Colonic mucosa (tissue), 4 donors: ENCODE results near the gene ALPK3. TPM values are rescaled to one million over a fixed set of nuclear protein-coding genes. Genes with fewer than 3 reads are reported as not detected.

Source experiments
- DNase-seq: peaks from one replicate; pipeline ENCODE4 v3.0.0-alpha.2; 2020
- H3K27ac ChIP-seq: fragments of 200-600 bp; one replicate; pipeline ENCODE4 v1.8.0; 2021
- H3K27me3 ChIP-seq: fragments of 200-600 bp; one replicate; pipeline ENCODE4 v1.8.0; 2021
- H3K36me3 ChIP-seq: fragments of 200-600 bp; one replicate; pipeline ENCODE4 v1.8.0; 2021
- H3K4me1 ChIP-seq: fragments of 200-600 bp; one replicate; pipeline ENCODE4 v1.8.0; 2021; ENCODE audit warnings: mild to moderate bottlenecking
- H3K4me3 ChIP-seq: fragments of 200-600 bp; one replicate; pipeline ENCODE4 v1.8.0; 2021
- H3K9ac ChIP-seq, 2 donors: one replicate each; pipeline ENCODE4 v1.7.0; 2013; ENCODE audit warnings: control low read depth in 2 of 2, low read depth in 2 of 2, low read length in 2 of 2
- H3K9me3 ChIP-seq: fragments of 200-600 bp; one replicate; pipeline ENCODE4 v1.8.0; 2021
- intact Hi-C: fragments of 100-400 bp; cut with DNase I; formaldehyde crosslinking; loops from one replicate; pipeline ENCODE4 v1.14.1; 2022
- total RNA-seq, 2 donors: library from RNA; stranded (reverse); fragmentation: NEBNext Ultra II Directional in 1 of 2; extraction: Animal tissue kit (Norgen Biotek cat#: 25700) in 1 of 2; gene quantifications; one replicate each; pipeline ENCODE4 v1.2.1, GENCODE V29; 2021
- TF ChIP-seq, protein P1 (sequence below): fragments of 200-600 bp; IDR thresholded peaks from one replicate; pipeline ENCODE4 v1.8.0; 2022; ENCODE audit warnings: antibody characterized with exemption, mild to moderate bottlenecking
- donor health status: healthy.
- donor health status: DM: no; HTN: no; CAD: no.
- donor health status: DM: no; HTN: no; CAD: no.

The ALPK3 gene
- total RNA-seq, 2 donors from 2014 or later: 0.74 to 2.4 TPM

GRCh38 chr15:84793431-84794161 lies 23.6 kb upstream of the ALPK3 start:
- Histone ChIP-seq H3K27ac (no peak overlapping the region), H3K9ac (no peak overlapping the region), H3K9me3 (no peaks in the 10 kb centered on the region), H3K36me3 (peaks cover 12% of the 10 kb centered on the region), H3K4me1 (no peaks in the 10 kb centered on the region), H3K4me3 (no peak overlapping the region), H3K27me3 (no peaks in the 10 kb centered on the region)
- no peak for DNase-seq
- intact Hi-C loops: no loop called here
- TF ChIP-seq, protein P1, sequence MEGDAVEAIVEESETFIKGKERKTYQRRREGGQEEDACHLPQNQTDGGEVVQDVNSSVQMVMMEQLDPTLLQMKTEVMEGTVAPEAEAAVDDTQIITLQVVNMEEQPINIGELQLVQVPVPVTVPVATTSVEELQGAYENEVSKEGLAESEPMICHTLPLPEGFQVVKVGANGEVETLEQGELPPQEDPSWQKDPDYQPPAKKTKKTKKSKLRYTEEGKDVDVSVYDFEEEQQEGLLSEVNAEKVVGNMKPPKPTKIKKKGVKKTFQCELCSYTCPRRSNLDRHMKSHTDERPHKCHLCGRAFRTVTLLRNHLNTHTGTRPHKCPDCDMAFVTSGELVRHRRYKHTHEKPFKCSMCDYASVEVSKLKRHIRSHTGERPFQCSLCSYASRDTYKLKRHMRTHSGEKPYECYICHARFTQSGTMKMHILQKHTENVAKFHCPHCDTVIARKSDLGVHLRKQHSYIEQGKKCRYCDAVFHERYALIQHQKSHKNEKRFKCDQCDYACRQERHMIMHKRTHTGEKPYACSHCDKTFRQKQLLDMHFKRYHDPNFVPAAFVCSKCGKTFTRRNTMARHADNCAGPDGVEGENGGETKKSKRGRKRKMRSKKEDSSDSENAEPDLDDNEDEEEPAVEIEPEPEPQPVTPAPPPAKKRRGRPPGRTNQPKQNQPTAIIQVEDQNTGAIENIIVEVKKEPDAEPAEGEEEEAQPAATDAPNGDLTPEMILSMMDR: no peak

GRCh38 chr15:84794162-84794547 lies 23.0 kb upstream of the ALPK3 start:
- Histone ChIP-seq H3K4me3 (no peak overlapping the region), H3K4me1 (no peaks in the 10 kb centered on the region), H3K27me3 (no peaks in the 10 kb centered on the region), H3K9me3 (no peaks in the 10 kb centered on the region), H3K36me3 (peaks cover 16% of the 10 kb centered on the region), H3K9ac (no peak overlapping the region), H3K27ac (no peak overlapping the region)
- intact Hi-C loops: no loop called here
- DNase-seq: no peak
- TF ChIP-seq, protein P1: no peak

- TF ChIP-seq, protein P1: no peak
- no peaks in the 10 kb centered on the region for H3K4me1 ChIP-seq
- DNase-seq: no peak
- intact Hi-C loops: no loop called here
- no peak overlapping the region for H3K9ac ChIP-seq
- peaks cover 26% of the 10 kb centered on the region for H3K36me3 ChIP-seq
- H3K4me3 ChIP-seq: no peak overlapping the region
- H3K27ac ChIP-seq: no peak overlapping the region
- H3K9me3 ChIP-seq: no peaks in the 10 kb centered on the region
- no peaks in the 10 kb centered on the region for H3K27me3 ChIP-seq
Observed at GRCh38 chr15:84795186-84795585, 22.0 kb upstream of the ALPK3 start.

- Histone ChIP-seq H3K4me1 (no peaks in the 10 kb centered on the region), H3K27me3 (no peaks in the 10 kb centered on the region), H3K9me3 (no peaks in the 10 kb centered on the region), H3K36me3 (peaks cover 27% of the 10 kb centered on the region), H3K9ac (no peak overlapping the region), H3K27ac (no peak overlapping the region), H3K4me3 (no peak overlapping the region)
- intact Hi-C loops: no loop called here
- DNase-seq: no peak
- TF ChIP-seq, protein P1: no peak
Observed at GRCh38 chr15:84797212-84797611, 19.9 kb upstream of the ALPK3 start.

GRCh38 chr15:84797801-84798200 lies 19.4 kb upstream of the ALPK3 start:
- no peaks in the 10 kb centered on the region for H3K27me3 ChIP-seq
- H3K27ac ChIP-seq: no peak overlapping the region
- H3K9me3 ChIP-seq: no peaks in the 10 kb centered on the region
- DNase-seq: no peak
- peaks cover 31% of the 10 kb centered on the region for H3K36me3 ChIP-seq
- no peak overlapping the region for H3K9ac ChIP-seq
- TF ChIP-seq, protein P1: no peak
- H3K4me3 ChIP-seq: no peak overlapping the region
- intact Hi-C loops: no loop called here
- no peaks in the 10 kb centered on the region for H3K4me1 ChIP-seq
